Retina (tissue), 1 donor: Measurements from ENCODE around the gene ACIN1.
"Not testable (repeated sequence)": the region's sequence is repeated elsewhere in the genome, so short reads cannot be mapped to it uniquely, and the experiment has no call there.

Experiments used
- DNase-seq: peaks from one replicate; pipeline ENCODE4 v3.0.0-alpha.2; 2016

Gene ACIN1

GRCh38 chr14:23040100-23040499, 54.8 kb downstream of the ACIN1 start:
- DNase-seq = no peak

- DNase-seq = no peak
These were observed 59.4 kb downstream of the ACIN1 start for GRCh38 chr14:23035303-23036144.

- peak; percentile 97 for DNase-seq
These were observed 60.2 kb downstream of the ACIN1 start, which contains the start of gene PSMB5 for GRCh38 chr14:23034498-23035302. Gene PSMB5 (minus strand): TSS chr14:23034900. CDS start chr14:23034881, 19 bp downstream.

DNA sequence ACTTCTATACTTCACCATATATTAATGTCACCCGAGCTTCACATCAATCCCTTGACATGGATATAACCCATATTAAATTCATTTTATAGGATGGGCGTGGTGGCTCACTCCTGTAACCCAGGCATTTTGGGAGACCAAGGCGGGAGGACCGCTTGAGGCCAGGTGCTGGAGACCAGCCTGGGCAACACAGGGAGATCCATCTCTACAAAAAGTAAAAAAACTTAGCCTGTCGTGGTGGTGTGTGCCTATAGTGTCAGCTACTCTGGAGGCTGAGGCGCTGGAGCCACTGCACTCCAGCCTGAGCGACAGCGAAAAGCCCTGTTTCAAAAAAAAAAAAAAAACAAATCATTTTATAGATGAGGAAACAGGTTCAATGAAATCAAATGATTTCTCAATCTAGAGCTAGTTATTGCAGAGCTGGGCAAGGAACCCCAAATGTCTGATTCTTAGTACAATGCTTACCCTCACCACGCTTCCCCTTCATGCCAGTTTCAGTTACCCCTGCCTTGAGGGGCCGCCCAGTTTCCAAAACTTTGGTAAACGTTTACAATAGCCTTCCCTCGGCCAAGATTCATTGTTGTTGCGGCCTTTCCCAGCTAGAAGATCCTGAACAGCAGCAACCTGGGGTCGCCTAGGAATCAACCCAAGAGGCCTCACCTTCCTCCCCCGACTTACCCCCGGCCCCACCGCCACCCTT, 61.0 kb downstream of the ACIN1 start:
- DNase-seq = no peak

DNA sequence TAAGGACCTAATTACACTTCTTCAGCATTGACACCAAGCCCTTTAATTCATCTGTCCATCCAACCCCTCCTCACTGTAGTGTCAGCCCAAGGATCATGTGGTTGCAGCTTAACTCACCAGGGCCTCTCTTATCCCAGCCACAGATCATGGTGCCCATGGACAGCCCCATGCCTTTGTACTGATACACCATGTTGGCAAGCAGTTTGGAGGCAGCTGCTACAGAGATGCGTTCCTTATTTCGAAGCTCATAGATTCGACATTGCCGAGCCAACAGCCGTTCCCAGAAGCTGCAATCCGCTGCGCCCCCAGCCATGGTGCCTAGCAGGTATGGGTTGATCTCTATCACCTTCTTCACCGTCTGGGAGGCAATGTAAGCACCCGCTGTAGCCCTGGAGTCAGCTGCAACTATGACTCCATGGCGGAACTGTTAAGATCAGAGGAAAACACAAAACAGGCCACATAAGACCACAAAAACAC, 61.6 kb downstream of the ACIN1 start:
- no peak for DNase-seq

GRCh38 chr14:23030936-23031335, 64.0 kb downstream of the ACIN1 start:
- no peak for DNase-seq

GRCh38 chr14:23028799-23029198, 66.1 kb downstream of the ACIN1 start:
- DNase-seq = no peak

DNA sequence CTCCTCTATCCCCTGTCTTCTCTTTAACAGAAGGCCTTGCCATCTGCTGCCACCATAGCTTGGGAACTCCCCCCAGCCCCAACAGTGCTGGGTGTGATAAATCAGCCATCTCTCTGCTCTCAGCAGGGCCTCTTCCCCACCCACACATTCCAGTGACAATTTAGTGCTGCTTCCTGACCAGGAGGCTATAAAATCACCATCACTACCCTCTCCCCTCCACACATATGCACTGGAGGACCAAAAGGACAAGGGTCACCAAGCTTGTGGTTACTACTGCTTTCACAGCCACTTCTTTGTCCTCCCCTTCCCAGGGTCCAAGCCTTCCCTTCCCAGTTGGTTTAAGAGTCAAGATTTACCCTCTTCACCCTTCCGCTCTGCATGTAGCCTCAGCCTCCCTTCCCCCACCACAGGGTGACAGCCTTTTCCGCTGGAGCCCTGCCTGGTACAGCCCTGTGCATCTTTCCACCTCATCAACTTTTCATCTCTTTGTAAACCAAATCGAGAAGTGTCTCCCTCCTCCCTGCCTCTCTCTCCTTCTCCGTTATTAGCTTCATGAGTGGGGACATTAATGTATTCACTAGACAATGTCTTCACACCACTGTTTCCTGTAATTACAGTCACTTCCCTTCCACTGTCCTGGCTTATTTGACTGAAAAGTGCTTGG, 69.7 kb downstream of the ACIN1 start:
- peak; percentile 46 for DNase-seq

GRCh38 chr14:23024612-23025075, 70.3 kb downstream of the ACIN1 start:
- peak; percentile 52 for DNase-seq

GRCh38 chr14:23023795-23024152, 71.2 kb downstream of the ACIN1 start:
- DNase-seq = no peak

- DNase-seq = no peak
These were observed 71.7 kb downstream of the ACIN1 start for GRCh38 chr14:23023022-23023794.

GRCh38 chr14:23021889-23022442, 73.0 kb downstream of the ACIN1 start:
- DNase-seq = no peak

GRCh38 chr14:23021434-23021833, 73.5 kb downstream of the ACIN1 start:
- DNase-seq = peak; percentile 81

- DNase-seq = no peak
These were observed 74.5 kb downstream of the ACIN1 start for GRCh38 chr14:23020143-23021128.

DNA sequence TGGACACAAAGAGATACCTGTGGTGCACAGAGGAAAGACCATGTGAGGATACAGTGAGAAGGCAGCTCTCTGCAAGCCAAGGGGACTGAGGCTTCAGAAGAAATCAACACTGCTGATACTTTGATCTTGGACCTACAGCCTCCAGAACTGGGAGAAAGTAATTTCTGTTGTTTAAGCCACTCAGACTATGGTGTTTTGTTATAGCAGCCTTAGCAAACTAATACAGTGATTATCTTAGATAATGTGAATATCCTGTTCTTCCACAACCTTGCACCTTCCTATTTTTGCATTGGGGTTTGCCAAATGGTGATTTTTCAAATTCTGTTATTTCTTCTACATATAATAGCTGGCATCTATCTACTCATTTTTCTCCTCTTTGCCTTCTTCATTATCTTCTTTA, 76.8 kb downstream of the ACIN1 start:
- DNase-seq = no peak

GRCh38 chr14:23017091-23017490, 77.8 kb downstream of the ACIN1 start:
- no peak for DNase-seq

GRCh38 chr14:23015618-23016017, 79.3 kb downstream of the ACIN1 start:
- no peak for DNase-seq

DNA sequence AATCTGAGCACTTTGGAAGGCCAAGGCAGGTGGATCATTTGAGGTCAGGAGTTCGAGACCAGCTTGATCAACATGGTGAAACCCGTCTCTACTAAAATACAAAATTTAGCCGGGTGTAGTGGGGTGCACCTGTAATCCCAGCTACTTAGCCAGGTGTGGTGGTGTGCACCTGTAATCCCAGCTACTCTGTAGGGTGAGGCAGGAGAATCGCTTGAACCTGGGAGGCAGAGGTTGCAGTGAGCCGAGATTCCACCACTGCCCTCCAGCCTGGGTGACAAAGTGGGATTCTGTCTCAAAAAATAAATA, 81.2 kb downstream of the ACIN1 start:
- not testable (repeated sequence) for DNase-seq

DNA sequence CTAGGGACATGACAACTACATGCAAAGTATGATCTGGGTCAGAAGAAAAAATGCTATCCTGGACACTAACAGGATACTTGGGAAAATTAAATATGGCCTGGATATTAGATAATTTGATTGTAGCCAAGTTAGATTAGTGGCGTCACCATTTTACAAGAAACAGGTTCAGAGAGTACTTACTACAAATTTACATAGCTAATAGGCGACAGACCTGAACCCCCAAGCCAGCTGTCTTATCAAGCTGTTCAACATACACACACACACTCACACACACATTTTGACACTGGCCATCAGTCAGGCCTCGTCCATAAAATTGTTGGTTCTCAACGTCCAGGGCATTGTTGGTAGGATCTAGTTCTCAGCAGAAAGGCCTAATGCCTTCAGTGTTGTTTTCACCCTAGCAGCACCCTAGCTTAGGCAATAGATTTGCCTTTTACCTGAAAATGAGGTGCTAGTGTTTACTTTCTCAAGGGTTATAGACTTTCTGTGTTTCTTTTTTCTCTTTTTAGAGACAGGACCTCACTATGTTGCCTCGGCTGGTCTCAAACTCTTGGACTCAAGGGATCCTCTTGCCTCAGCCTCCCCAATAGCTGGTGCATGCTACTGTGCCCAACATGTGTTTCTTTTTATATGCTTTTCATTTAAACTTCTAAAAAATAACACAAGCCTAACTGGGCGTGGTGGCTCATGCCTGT, 81.7 kb downstream of the ACIN1 start:
- DNase-seq = no peak
